Measurements from ENCODE around the gene TMEM254.
"Not testable (repeated sequence)": the region's sequence is repeated elsewhere in the genome, so short reads cannot be mapped to it uniquely, and the experiment has no call there.

Gene TMEM254

GRCh38 chr10:80078448-80079311, at the start of gene TMEM254:
TMEM254 (plus strand) TSS chr10:80078665; CDS start chr10:80078700, 35 bp downstream.
- in situ Hi-C loops (cut with HindIII; ENCODE audit: low sequenced_read_pairs): no loop called here

GRCh38 chr10:80029205-80029604, 49.3 kb upstream of the TMEM254 start:
- in situ Hi-C loops (cut with HindIII; ENCODE audit: low sequenced_read_pairs): not testable (repeated sequence)

- in situ Hi-C loops (cut with HindIII; ENCODE audit: low sequenced_read_pairs): not testable (repeated sequence)
Observed at GRCh38 chr10:80029865-80030264, 48.6 kb upstream of the TMEM254 start.

GRCh38 chr10:80032503-80032902, 46.0 kb upstream of the TMEM254 start:
- in situ Hi-C loops (cut with HindIII; ENCODE audit: low sequenced_read_pairs): no loop called here

GRCh38 chr10:80034766-80035165, 43.7 kb upstream of the TMEM254 start:
- in situ Hi-C loops (cut with HindIII; ENCODE audit: low sequenced_read_pairs): not testable (repeated sequence)

- in situ Hi-C loops (cut with HindIII; ENCODE audit: low sequenced_read_pairs): not testable (repeated sequence)
Observed at GRCh38 chr10:80035430-80035829, 43.0 kb upstream of the TMEM254 start.

GRCh38 chr10:80036921-80037500, 41.5 kb upstream of the TMEM254 start:
- in situ Hi-C loops (cut with HindIII; ENCODE audit: low sequenced_read_pairs): not testable (repeated sequence)

GRCh38 chr10:80038226-80038625, 40.2 kb upstream of the TMEM254 start:
- in situ Hi-C loops (cut with HindIII; ENCODE audit: low sequenced_read_pairs): not testable (repeated sequence)

- in situ Hi-C loops (cut with HindIII; ENCODE audit: low sequenced_read_pairs): no loop called here
Observed at GRCh38 chr10:80041162-80041561, 37.3 kb upstream of the TMEM254 start.

- in situ Hi-C loops (cut with HindIII; ENCODE audit: low sequenced_read_pairs): not testable (repeated sequence)
Observed at GRCh38 chr10:80044935-80045334, 33.5 kb upstream of the TMEM254 start.

- in situ Hi-C loops (cut with HindIII; ENCODE audit: low sequenced_read_pairs): no loop called here
Observed at GRCh38 chr10:80046629-80047441, 31.6 kb upstream of the TMEM254 start.

GRCh38 chr10:80050752-80051151, 27.7 kb upstream of the TMEM254 start:
- in situ Hi-C loops (cut with HindIII; ENCODE audit: low sequenced_read_pairs): no loop called here

GRCh38 chr10:80051993-80052392, 26.5 kb upstream of the TMEM254 start:
- in situ Hi-C loops (cut with HindIII; ENCODE audit: low sequenced_read_pairs): no loop called here

- in situ Hi-C loops (cut with HindIII; ENCODE audit: low sequenced_read_pairs): no loop called here
Observed at GRCh38 chr10:80055760-80056159, 22.7 kb upstream of the TMEM254 start.

- in situ Hi-C loops (cut with HindIII; ENCODE audit: low sequenced_read_pairs): no loop called here
Observed at GRCh38 chr10:80057171-80057570, 21.3 kb upstream of the TMEM254 start.

- in situ Hi-C loops (cut with HindIII; ENCODE audit: low sequenced_read_pairs): no loop called here
Observed at GRCh38 chr10:80064120-80064886, 14.2 kb upstream of the TMEM254 start.

GRCh38 chr10:80066809-80067208, 11.7 kb upstream of the TMEM254 start:
- in situ Hi-C loops (cut with HindIII; ENCODE audit: low sequenced_read_pairs): no loop called here

- in situ Hi-C loops (cut with HindIII; ENCODE audit: low sequenced_read_pairs): not testable (repeated sequence)
Observed at GRCh38 chr10:80067821-80068220, 10.6 kb upstream of the TMEM254 start.

GRCh38 chr10:80068270-80068669, 10.2 kb upstream of the TMEM254 start:
- in situ Hi-C loops (cut with HindIII; ENCODE audit: low sequenced_read_pairs): no loop called here

- in situ Hi-C loops (cut with HindIII; ENCODE audit: low sequenced_read_pairs): no loop called here
Observed at GRCh38 chr10:80070057-80070456, 8.4 kb upstream of the TMEM254 start.

GRCh38 chr10:80072584-80072983, 5.9 kb upstream of the TMEM254 start:
- in situ Hi-C loops (cut with HindIII; ENCODE audit: low sequenced_read_pairs): no loop called here
